ENCODE results near the gene ZNHIT6. TPM values are rescaled to one million over a fixed set of nuclear protein-coding genes. Genes with fewer than 3 reads are reported as not detected.
A peak's percentile ranks its signal among the peaks of the same experiment; 100 is the strongest.

Gene ZNHIT6
- total and polyA plus RNA-seq, 2 of the 8 experiments (the other 6 are each of a cell fraction or from before 2014, with no cell fraction given): 5.9 to 17.2 TPM

DNA sequence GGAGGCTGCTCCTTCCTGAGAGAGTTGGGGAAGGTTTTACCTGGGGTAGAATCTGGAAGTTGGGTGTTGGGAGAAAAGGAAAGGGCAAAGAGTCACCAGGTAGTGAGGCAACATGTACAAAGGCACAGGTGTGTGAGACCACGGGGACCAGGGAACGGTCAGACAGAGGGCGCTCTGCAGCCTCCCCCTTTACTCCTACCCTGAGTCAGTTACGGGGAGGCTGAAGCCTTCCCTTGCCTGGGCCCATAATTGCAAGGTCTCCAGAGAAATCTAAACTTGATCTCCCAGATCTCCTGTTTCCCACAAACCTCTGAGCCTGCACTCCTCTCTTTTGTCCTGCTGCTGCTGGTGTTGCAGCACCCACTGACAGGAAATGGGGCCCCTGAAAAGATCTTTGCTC lies 105.7 kb downstream of the ZNHIT6 start:
- H4K91ac ChIP-seq (replicated peaks; ENCODE audit: insufficient read length, low read length): peak overlapping the region; percentile 45
- H3K4me2 ChIP-seq (ENCODE audit: insufficient read depth in 1 of 2, low read depth in 2 of 2, low read length in 2 of 2): no peak overlapping the region
- H3K27ac ChIP-seq (ENCODE audit: low read depth, low read length): no peak overlapping the region
- H3K14ac ChIP-seq (ENCODE audit: insufficient read length): no peak overlapping the region
- H2BK5ac ChIP-seq (ENCODE audit: low read depth, low read length): no peak overlapping the region
- no peaks in the 10 kb centered on the region for H3K79me2 ChIP-seq (ENCODE audit: control insufficient read depth in 1 of 2, insufficient read depth in 2 of 2, low read length in 2 of 2)
- no peaks in the 10 kb centered on the region for H3K79me1 ChIP-seq (ENCODE audit: low read depth, low read length)
- ChIA-PET POLR2A (ENCODE audit: partially characterized antibody) (interaction anchor here (13.5 kb wide), 1 partner anchor 20 kb away, joined by 311 read pairs; the partner anchor contains the start of gene CCN1), CTCF (ENCODE audit: partially characterized antibody) (interaction anchor here (1.2 to 2.3 kb wide), 6 partner anchors 10 to 91 kb away, joined by 4 to 12 read pairs (median 6); no protein-coding TSS in a partner anchor)
- H3K4me1 ChIP-seq (replicated peaks in 1 of 4; ENCODE audit: control insufficient read depth in 3 of 4, insufficient read depth in 4 of 4, low read length in 3 of 4): peaks cover 7 to 17% (median 13%) of the 10 kb centered on the region in 4 experiments
- DNase-seq (ENCODE audit: low read depth in 1 of 2, low spot score in 2 of 2): peak in 1 of 2 experiments; percentile 52
- peaks cover 0 to 4% (median 1%) of the 10 kb centered on the region in 4 experiments; a peak in 1 of 7 replicates for H3K27me3 ChIP-seq (replicated peaks in 1 of 4; ENCODE audit: control insufficient read depth in 3 of 4, extremely low read depth in 1 of 4, insufficient read depth in 3 of 4, low read length in 3 of 4)
- H3K9me3 ChIP-seq (ENCODE audit: insufficient read depth in 2 of 2, low read depth in 1 of 2, low read length in 1 of 2): 0 out of 4 replicates have a peak, but pooled peaks cover 0 to 2% of the 10 kb centered on the region in 2 experiments
- peak overlapping the region; percentile 37; the same call in 1 of the 2 replicates for H2BK15ac ChIP-seq (ENCODE audit: low read length)
- peak overlapping the region; percentile 91; the same call in 1 of the 2 replicates for H2BK20ac ChIP-seq (ENCODE audit: low read length)
- no peak overlapping the region for H3K23ac ChIP-seq (ENCODE audit: insufficient read length)
- 69% methylated on average over 4 of the region's 4 CpGs; no CpG with 5 or more reads in 1 of the 2 experiments for WGBS, 2 experiments (ENCODE audit: extremely low coverage in 1 of 2, insufficient coverage in 1 of 2, insufficient read length in 1 of 2, insufficient replicate concordance in 2 of 2, low coverage in 1 of 2, low lambda C conversion rate in 2 of 2, missing lambda C conversion rate in 1 of 2)
- H2BK120ac ChIP-seq (replicated peaks; ENCODE audit: low read depth, low read length): no peak overlapping the region
- TF ChIP-seq, protein P1, sequence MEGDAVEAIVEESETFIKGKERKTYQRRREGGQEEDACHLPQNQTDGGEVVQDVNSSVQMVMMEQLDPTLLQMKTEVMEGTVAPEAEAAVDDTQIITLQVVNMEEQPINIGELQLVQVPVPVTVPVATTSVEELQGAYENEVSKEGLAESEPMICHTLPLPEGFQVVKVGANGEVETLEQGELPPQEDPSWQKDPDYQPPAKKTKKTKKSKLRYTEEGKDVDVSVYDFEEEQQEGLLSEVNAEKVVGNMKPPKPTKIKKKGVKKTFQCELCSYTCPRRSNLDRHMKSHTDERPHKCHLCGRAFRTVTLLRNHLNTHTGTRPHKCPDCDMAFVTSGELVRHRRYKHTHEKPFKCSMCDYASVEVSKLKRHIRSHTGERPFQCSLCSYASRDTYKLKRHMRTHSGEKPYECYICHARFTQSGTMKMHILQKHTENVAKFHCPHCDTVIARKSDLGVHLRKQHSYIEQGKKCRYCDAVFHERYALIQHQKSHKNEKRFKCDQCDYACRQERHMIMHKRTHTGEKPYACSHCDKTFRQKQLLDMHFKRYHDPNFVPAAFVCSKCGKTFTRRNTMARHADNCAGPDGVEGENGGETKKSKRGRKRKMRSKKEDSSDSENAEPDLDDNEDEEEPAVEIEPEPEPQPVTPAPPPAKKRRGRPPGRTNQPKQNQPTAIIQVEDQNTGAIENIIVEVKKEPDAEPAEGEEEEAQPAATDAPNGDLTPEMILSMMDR (IDR thresholded peaks at IDR 0.05; ENCODE audit: control extremely low read depth in 1 of 3, insufficient read depth in 1 of 3, low read depth in 1 of 3, low read length in 3 of 3): peak; percentile 18 to 65 (median 58); a peak in 3 of 4 replicates
- TF ChIP-seq RAD21 (IDR thresholded peaks at IDR 0.05 in 1 of 2, conservative IDR thresholded peaks at IDR 0.05 in 1 of 2; ENCODE audit: low read depth in 2 of 2, low read length in 2 of 2): peak; percentile 23 to 35; a peak in 3 of 4 replicates
- no peak for TF ChIP-seq EGR1 (IDR thresholded peaks at IDR 0.05; ENCODE audit: borderline replicate concordance, low read depth, low read length)
- TF ChIP-seq EP300 (IDR thresholded peaks at IDR 0.05; ENCODE audit: borderline replicate concordance in 1 of 2, low read depth in 2 of 2, low read length in 2 of 2): no peak
- H4K5ac ChIP-seq (ENCODE audit: insufficient read length, low read depth, low read length): no peak overlapping the region
- H3K56ac ChIP-seq (replicated peaks; ENCODE audit: insufficient read length, low read depth, low read length): no peak overlapping the region
- 0 out of 2 replicates have a peak overlapping the region, but pooled peaks have one; percentile 40 for H3K18ac ChIP-seq (ENCODE audit: extremely low read depth, low read length)
- no peak overlapping the region for H3K4ac ChIP-seq (replicated peaks; ENCODE audit: insufficient read length, low read depth, low read length)
- H3K23me2 ChIP-seq (ENCODE audit: low read depth, low read length): no peaks in the 10 kb centered on the region
- no peak overlapping the region for H4K8ac ChIP-seq (ENCODE audit: extremely low read depth, insufficient read depth, low read length)
- peak overlapping the region; percentile 62 for H2BK12ac ChIP-seq (ENCODE audit: low read depth, low read length)
- H3K36me3 ChIP-seq (ENCODE audit: control insufficient read depth in 2 of 4, insufficient read depth in 4 of 4, low read length in 3 of 4): no peaks in the 10 kb centered on the region
- no peaks in the 10 kb centered on the region for H4K20me1 ChIP-seq (replicated peaks in 1 of 2; ENCODE audit: control insufficient read depth in 1 of 2, insufficient read depth in 2 of 2, low read length in 2 of 2)
- H3K4me3 ChIP-seq (ENCODE audit: extremely low read depth in 1 of 4, insufficient read depth in 2 of 4, low read depth in 3 of 4, low read length in 4 of 4): no peak overlapping the region
- 0 out of 2 replicates have a peak overlapping the region, but pooled peaks have one; percentile 74 for H2AFZ ChIP-seq (ENCODE audit: low read length)
- H3K9ac ChIP-seq (replicated peaks in 1 of 4; ENCODE audit: extremely low read depth in 1 of 4, low read depth in 3 of 4, low read length in 3 of 4): no peak overlapping the region
- 0 out of 2 replicates have a peak overlapping the region, but pooled peaks have one; percentile 79 for H2AK5ac ChIP-seq (ENCODE audit: low read depth, low read length)
- no peak for FAIRE-seq
